Suprapubic skin (tissue), 4 donors: ENCODE results near the gene ZNF24.

ENCODE experiments used
- EP300 ChIP-seq: sonication (generic); formaldehyde crosslinking; IDR thresholded peaks from one replicate; pipeline ENCODE4 v1.6.1; 2017; ENCODE audit warnings: antibody characterized with exemption
- POLR2A ChIP-seq, 2 donors: fragments of 450-650 bp; IDR thresholded peaks; one replicate each; pipeline ENCODE4 v1.6.1; 2017; ENCODE audit warnings: antibody characterized with exemption in 2 of 2, mild to moderate bottlenecking in 2 of 2, moderate library complexity in 2 of 2
- POLR2AphosphoS5 ChIP-seq, 3 donors: sonication (generic); formaldehyde crosslinking; IDR thresholded peaks; one replicate each; pipeline ENCODE4 v1.6.1; 2017; ENCODE audit warnings: antibody characterized with exemption in 3 of 3
- TF ChIP-seq, protein P1 (sequence below), 2 donors: fragments of 200-600 bp in 1 of 2; fragments of 450-650 bp in 1 of 2; sonication (generic) in 1 of 2; IDR thresholded peaks; one replicate each; pipeline ENCODE4 v1.5.1; 2016 to 2019; ENCODE audit warnings: antibody characterized with exemption in 2 of 2, mild to moderate bottlenecking in 1 of 2, moderate library complexity in 1 of 2

DNA sequence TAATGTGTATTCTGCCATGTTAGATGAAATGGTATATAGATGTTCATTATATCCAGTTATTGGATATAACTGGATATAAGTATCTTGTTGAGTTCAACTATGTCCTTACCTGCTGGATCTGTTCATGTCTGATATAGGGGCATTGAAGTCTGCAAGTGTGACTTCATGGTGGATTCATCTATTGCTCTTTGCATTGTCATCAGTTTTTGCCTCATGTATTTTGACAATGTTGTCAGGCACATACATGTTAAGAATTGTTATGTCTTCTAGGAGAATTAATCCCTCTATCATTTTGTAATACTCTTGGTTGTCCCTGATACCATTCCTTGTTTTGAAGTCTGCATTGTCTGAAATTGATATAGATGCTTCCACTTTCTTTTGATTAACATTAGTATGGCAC, 15.4 kb downstream of the ZNF24 start:
- TF ChIP-seq POLR2A (IDR thresholded peaks at IDR 0.05), result no peak
- TF ChIP-seq, protein P1, sequence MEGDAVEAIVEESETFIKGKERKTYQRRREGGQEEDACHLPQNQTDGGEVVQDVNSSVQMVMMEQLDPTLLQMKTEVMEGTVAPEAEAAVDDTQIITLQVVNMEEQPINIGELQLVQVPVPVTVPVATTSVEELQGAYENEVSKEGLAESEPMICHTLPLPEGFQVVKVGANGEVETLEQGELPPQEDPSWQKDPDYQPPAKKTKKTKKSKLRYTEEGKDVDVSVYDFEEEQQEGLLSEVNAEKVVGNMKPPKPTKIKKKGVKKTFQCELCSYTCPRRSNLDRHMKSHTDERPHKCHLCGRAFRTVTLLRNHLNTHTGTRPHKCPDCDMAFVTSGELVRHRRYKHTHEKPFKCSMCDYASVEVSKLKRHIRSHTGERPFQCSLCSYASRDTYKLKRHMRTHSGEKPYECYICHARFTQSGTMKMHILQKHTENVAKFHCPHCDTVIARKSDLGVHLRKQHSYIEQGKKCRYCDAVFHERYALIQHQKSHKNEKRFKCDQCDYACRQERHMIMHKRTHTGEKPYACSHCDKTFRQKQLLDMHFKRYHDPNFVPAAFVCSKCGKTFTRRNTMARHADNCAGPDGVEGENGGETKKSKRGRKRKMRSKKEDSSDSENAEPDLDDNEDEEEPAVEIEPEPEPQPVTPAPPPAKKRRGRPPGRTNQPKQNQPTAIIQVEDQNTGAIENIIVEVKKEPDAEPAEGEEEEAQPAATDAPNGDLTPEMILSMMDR (IDR thresholded peaks at IDR 0.05), result no peak
- TF ChIP-seq EP300, result no peak
- no peak for TF ChIP-seq POLR2AphosphoS5 (IDR thresholded peaks at IDR 0.05)
